ENCODE measurements around the gene PCDHGA2.
"Not testable (repeated sequence)": the region's sequence is repeated elsewhere in the genome, so short reads cannot be mapped to it uniquely, and the experiment has no call there.

PCDHGA2 gene

DNA sequence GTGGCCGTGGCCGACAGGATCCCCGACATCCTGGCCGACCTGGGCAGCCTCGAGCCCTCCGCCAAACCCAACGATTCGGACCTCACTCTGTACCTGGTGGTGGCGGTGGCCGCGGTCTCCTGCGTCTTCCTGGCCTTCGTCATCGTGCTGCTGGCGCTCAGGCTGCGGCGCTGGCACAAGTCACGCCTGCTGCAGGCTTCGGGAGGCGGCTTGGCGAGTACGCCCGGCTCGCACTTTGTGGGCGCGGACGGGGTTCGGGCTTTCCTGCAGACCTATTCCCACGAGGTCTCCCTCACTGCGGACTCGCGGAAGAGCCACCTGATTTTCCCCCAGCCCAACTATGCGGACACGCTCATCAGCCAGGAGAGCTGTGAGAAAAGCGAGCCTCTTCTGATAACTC lies 7.5 kb downstream of the PCDHGA2 start:
- DNase-seq (ENCODE audit: low read depth in 2 of 2, low spot score in 1 of 2) = not testable (repeated sequence)

DNA sequence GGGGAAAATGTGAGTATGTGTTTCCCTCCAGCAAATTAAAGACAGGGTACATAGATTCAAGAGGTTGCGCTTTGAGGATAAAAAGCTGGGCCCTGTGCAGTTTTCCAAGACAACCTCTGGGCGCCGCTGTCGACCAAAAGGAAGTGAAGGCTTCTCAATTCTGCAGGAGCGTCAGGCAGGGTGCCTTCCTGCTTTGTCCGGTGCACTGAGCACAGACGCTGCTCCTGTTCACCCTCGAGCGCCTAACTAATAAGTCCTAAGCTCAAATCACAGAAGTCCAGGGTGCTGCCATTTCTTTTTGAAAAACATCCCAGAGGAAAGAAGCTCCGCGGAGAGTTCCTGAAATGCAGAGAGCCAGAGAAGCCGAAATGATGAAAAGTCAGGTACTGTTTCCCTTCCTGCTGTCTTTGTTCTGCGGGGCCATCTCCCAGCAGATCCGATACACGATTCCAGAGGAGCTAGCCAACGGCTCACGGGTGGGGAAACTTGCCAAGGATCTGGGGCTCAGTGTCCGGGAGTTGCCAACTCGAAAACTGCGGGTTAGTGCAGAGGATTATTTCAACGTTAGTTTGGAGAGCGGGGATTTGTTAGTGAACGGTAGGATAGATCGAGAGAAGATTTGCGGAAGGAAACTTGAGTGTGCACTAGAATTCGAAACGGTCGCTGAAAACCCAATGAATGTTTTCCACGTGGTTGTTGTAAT lies 11.5 kb downstream of the PCDHGA2 start, which contains the start of gene PCDHGB1:
Gene PCDHGB1, plus strand, starts transcription at position 183 of the 703 bp plus-strand sequence. Its CDS starts 162 bp downstream, at position 345.
- no peak for DNase-seq (ENCODE audit: low read depth in 2 of 2, low spot score in 1 of 2)

DNA sequence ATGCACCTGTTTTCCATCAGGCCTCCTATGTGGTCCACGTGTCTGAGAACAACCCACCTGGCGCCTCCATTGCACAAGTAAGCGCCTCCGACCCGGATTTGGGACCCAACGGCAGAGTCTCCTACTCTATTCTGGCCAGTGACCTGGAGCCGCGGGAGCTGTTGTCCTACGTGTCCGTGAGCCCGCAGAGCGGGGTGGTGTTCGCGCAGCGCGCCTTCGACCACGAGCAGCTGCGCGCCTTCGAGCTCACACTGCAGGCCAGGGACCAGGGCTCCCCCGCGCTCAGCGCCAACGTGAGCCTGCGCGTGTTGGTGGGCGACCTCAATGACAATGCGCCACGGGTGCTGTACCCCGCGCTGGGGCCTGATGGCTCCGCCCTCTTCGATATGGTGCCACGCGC lies 13.0 kb downstream of the PCDHGA2 start:
- DNase-seq (ENCODE audit: low read depth in 2 of 2, low spot score in 1 of 2) = no peak

DNA sequence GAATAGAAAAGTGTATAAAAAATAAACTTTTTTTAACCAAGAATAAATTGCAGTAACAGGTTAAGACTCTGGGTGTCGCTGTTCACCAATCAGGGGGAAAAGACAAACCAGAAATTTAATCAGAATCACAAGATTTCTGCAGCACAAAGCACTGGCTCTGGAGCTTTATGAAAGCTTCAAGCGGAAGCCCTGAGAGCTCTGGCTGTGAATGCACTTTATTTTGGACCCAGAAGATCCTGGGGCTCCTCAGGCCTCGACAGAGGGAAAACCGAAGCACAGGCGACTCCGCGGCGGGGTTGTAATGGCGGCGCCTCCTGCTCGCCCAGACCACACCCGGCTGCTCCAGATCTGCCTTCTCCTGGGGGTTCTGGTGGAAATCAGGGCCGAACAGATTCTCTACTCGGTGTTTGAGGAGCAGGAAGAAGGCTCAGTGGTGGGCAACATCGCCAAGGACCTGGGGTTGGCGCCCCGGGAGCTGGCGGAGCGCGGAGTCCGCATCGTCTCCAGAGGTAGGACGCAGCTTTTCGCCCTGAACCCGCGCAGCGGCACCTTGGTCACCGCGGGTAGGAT lies 16.4 kb downstream of the PCDHGA2 start, which contains the start of gene PCDHGA4:
Gene PCDHGA4, plus strand, starts transcription at position 122 of the 570 bp plus-strand sequence. Its CDS starts 87 bp downstream, at position 209.
- DNase-seq (ENCODE audit: low read depth in 2 of 2, low spot score in 1 of 2) = no peak

DNA sequence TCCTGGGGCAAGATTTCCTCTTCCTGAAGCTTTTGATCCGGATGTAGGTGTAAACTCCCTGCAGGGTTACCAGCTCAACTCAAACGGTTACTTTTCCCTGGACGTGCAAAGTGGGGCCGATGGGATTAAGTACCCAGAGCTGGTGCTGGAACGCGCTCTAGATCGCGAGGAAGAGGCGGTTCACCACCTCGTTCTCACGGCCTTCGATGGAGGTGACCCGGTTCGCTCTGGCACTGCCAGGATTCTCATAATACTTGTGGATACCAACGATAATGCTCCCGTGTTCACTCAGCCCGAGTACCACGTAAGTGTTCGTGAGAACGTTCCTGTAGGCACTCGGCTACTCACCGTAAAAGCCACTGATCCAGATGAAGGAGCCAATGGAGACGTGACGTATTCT lies 17.1 kb downstream of the PCDHGA2 start:
- DNase-seq (ENCODE audit: low read depth in 2 of 2, low spot score in 1 of 2) = no peak

DNA sequence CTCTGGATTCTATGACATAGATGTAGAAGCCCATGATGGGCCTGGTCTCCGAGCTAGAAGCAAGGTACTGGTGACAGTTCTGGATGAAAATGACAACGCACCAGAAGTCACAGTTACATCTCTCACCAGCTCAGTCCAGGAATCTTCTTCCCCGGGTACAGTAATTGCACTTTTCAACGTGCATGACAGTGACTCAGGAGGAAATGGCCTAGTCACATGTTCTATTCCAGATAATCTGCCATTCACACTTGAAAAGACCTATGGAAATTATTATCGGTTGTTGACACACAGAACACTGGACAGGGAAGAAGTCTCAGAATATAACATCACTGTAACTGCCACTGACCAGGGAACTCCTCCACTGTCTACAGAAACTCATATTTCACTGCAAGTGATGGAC lies 17.6 kb downstream of the PCDHGA2 start:
- no peak for DNase-seq (ENCODE audit: low read depth in 2 of 2, low spot score in 1 of 2)

DNA sequence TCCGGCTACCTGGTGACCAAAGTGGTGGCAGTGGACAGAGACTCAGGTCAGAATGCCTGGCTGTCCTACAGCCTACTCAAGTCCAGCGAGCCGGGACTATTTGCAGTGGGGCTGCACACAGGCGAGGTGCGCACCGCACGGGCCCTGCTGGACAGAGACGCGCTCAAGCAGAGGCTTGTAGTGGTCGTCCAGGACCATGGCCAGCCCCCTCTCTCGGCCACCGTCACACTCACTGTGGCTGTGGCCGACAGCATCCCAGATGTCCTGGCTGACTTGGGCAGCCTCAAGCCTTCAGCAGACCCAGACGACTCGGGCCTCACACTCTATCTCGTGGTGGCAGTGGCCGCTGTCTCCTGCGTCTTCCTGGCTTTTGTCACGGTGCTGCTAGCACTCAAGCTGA lies 18.4 kb downstream of the PCDHGA2 start:
- no peak for DNase-seq (ENCODE audit: low read depth in 2 of 2, low spot score in 1 of 2)

DNA sequence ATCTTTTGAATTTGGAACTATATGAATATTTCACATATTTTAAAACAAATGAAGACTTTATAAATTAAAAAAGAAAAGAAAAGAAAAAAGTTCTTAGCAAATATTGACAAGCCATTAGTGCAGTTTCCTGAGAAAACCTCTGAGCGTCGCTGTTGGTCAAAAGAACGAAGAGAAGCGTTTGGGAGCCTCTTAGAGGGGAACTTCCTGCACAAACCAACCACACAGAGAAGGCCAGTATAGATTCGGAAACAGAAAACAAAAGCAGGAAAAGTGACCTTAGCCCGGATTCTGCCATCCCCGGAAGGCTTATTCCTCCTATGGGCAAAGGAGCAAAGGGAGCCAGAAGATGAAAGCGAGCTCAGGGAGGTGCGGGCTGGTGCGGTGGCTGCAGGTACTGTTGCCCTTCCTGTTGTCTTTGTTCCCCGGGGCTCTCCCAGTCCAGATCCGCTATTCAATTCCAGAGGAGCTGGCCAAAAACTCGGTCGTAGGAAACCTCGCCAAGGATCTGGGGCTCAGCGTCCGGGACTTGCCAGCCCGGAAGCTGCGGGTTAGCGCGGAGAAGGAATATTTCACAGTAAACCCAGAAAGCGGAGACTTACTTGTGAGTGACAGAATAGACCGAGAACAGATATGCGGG lies 21.3 kb downstream of the PCDHGA2 start, which contains the start of gene PCDHGB2:
Gene PCDHGB2, plus strand, starts transcription at position 205 of the 637 bp plus-strand sequence. Its CDS starts 142 bp downstream, at position 347.
- no peak for DNase-seq (ENCODE audit: low read depth in 2 of 2, low spot score in 1 of 2)

DNA sequence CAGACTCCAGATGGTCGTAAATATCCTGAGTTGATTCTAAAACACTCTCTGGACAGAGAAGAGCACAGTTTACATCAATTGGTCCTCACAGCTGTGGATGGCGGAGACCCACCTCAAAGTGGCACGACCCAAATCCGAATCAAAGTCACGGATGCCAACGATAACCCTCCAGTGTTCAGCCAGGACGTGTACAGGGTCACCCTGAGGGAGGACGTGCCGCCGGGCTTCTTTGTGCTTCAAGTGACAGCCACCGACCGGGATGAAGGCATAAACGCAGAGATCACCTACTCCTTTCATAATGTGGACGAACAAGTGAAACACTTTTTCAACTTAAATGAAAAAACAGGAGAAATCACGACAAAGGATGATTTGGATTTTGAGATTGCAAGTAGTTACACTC lies 22.1 kb downstream of the PCDHGA2 start:
- DNase-seq (ENCODE audit: low read depth in 2 of 2, low spot score in 1 of 2) = no peak

DNA sequence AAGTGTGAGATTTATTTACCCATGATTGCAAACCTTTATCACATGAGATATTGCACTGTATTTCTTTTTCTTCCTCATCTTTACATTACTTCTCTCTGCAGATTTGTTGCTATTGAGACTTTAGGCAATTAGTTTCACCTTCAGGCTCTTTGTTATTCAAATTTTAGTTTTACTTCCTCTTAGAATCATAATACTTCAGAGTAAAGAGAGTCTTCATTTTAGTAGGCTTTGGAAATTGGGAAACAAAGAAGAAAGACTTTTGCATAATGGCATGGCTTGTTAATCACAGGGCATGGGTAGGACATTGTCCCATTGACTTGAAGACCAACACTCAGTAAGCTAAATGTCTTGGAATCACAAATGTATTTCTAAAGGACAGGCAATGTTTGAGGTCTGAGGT lies 24.2 kb downstream of the PCDHGA2 start:
- DNase-seq (ENCODE audit: low read depth in 2 of 2, low spot score in 1 of 2) = no peak

DNA sequence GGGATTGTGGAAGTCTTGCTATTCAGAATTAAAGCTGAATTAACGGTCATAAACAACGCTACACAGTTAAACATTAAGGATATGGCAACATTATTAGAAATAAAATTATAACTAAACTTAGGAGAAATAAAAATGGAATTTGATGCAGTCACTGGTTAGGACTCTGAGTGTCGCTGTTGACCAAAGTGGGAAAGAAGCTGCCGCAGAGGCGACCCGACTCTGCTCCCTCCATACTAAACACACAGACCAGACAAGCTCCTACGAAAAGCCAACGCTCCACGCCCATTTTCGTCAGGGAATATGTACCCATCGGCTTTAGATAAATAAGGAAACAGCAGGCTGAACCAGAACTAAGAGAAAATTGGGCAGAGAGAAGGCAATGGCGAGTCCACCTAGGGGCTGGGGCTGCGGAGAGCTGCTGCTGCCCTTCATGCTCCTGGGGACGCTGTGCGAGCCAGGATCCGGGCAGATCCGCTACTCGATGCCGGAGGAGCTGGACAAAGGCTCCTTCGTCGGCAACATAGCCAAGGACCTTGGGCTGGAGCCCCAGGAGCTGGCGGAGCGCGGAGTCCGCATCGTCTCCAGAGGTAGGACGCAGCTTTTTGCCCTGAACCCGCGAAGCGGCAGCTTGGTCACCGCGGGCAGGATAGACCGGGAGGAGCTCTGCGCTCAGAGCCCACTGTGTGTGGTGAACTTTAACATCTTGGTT lies 25.5 kb downstream of the PCDHGA2 start, which contains the start of gene PCDHGA5:
Gene PCDHGA5, plus strand, starts transcription at position 211 of the 709 bp plus-strand sequence. Its CDS starts 169 bp downstream, at position 380.
- no peak for DNase-seq (ENCODE audit: low read depth in 2 of 2, low spot score in 1 of 2)

DNA sequence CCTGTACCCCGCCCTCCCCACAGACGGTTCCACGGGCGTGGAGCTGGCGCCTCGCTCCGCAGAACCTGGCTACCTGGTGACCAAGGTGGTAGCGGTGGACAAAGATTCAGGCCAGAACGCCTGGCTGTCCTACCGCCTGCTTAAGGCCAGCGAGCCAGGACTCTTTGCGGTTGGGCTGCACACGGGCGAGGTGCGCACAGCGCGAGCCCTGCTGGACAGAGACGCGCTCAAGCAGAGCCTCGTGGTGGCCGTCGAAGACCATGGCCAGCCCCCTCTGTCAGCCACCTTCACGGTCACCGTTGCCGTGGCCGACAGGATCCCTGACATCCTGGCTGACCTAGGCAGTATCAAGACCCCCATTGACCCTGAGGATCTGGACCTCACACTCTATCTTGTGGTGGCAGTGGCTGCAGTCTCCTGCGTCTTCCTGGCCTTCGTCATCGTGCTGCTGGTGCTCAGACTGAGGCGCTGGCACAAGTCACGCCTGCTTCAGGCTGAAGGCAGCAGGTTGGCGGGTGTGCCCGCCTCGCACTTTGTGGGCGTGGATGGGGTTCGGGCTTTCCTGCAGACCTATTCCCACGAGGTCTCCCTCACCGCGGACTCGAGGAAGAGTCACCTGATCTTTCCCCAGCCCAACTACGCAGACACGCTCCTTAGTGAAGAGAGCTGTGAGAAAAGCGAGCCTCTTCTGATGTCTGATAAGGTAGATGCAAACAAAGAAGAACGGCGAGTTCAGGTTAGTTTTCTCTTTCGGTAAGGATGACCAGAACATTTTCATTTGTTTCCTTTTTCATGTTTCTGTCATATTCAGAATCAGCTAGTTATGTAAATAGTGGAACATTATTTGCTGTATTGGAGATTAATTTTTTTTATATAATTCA lies 27.7 kb downstream of the PCDHGA2 start:
- no peak for DNase-seq (ENCODE audit: low read depth in 2 of 2, low spot score in 1 of 2)

DNA sequence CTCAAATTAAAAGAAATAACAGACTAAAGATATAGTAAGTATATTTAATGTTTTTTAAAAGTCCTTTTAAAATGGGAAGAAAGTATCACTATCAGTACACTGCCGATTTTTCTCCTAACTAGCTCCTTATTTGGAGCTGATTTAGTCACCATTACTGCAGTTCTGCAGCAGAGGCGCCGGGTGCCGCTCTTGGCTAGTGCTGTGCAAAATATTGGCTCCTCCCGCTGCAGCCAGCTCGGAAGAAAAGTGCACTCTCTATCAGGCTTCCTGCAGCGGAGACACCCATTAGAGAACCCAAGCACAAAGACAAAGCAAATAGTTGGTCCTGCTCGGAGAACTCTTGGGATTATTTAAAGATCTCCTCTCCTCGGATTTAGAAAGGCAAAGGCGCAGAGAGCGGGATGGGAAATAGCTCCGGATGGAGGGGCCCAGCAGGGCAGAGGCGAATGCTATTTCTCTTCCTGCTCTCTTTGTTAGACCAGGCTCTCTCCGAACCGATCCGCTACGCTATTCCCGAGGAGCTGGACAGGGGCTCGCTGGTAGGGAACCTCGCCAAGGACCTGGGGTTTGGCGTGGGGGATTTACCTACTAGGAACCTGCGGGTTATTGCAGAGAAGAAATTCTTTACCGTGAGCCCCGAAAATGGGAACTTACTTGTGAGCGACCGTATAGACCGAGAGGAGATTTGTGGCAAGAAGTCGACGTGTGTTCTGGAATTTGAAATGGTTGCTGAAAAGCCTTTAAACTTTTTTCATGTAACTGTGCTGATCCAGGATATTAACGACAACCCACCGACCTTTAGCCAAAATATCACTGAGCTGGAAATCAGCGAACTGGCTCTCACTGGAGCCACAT lies 31.7 kb downstream of the PCDHGA2 start, which contains the start of gene PCDHGB3:
Gene PCDHGB3, plus strand, starts transcription at position 249 of the 855 bp plus-strand sequence. Its CDS starts 153 bp downstream, at position 402.
- DNase-seq (ENCODE audit: low read depth in 2 of 2, low spot score in 1 of 2) = no peak

DNA sequence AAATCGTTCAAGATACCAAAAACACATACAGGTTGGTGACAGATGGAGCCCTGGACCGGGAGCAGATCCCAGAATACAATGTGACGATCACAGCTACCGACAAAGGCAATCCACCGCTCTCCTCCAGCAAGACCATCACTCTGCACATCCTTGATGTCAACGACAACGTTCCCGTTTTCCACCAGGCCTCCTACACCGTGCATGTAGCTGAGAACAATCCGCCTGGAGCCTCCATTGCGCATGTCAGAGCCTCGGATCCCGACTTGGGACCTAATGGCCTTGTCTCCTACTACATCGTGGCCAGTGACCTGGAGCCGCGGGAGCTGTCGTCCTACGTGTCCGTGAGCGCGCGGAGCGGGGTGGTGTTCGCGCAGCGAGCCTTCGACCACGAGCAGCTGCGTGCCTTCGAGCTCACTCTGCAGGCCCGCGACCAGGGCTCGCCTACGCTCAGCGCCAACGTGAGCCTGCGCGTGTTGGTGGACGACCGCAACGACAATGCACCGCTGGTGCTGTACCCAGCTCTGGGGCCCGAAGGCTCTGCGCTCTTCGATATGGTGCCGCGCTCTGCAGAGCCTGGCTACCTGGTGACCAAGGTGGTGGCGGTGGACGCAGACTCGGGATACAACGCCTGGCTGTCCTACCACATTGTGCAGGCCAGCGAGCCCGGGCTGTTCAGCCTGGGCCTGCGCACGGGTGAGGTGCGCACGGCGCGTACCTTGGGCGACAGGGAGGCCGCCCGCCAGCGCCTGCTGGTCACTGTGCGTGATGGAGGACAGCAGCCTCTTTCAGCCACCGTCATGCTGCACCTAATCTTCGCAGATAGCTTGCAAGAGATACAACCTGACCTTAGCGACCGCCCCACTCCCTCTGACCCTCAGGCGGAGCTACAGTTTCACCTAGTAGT lies 33.3 kb downstream of the PCDHGA2 start:
- DNase-seq (ENCODE audit: low read depth in 2 of 2, low spot score in 1 of 2) = no peak

DNA sequence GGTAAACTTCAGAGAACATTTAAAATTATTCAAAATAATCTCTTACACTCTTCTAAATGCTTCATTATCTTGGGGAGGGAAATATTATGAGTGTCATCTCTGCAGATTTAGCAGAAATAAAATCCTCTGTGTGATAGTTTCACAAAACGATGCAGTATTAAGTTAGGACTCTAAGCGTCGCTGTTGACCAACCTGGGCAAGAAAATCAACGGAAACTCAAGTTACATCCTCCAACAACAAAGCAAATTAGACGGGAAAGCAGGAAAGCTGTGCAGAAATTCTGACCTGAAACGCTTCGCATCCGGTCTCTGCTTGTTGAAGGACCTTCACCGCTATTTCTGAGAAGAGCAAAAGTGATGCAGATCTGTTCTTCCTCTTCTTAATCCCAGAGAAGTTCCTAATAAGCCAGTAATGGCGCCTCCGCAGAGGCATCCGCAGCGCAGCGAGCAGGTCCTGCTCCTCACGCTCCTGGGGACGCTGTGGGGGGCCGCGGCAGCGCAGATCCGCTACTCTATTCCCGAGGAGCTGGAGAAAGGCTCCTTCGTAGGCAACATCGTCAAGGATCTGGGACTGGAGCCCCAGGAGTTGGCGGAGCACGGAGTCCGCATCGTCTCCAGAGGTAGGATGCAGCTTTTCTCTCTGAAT lies 35.2 kb downstream of the PCDHGA2 start, which contains the start of gene PCDHGA6:
Gene PCDHGA6, plus strand, starts transcription at position 219 of the 645 bp plus-strand sequence. Its CDS starts 193 bp downstream, at position 412.
- no peak for DNase-seq (ENCODE audit: low read depth in 2 of 2, low spot score in 1 of 2)

DNA sequence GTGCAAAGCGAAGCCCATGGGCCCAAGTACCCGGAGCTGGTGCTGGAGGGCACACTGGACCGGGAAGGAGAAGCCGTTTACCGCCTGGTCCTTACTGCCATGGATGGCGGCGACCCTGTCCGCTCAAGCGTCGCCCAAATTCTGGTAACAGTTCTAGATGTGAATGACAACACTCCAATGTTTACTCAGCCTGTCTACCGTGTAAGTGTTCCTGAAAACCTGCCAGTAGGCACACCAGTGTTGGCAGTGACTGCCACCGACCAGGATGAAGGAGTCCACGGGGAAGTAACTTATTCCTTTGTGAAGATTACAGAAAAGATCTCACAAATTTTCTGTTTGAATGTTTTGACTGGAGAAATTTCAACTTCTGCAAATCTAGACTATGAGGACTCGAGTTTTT lies 36.1 kb downstream of the PCDHGA2 start:
- no peak for DNase-seq (ENCODE audit: low read depth in 2 of 2, low spot score in 1 of 2)

DNA sequence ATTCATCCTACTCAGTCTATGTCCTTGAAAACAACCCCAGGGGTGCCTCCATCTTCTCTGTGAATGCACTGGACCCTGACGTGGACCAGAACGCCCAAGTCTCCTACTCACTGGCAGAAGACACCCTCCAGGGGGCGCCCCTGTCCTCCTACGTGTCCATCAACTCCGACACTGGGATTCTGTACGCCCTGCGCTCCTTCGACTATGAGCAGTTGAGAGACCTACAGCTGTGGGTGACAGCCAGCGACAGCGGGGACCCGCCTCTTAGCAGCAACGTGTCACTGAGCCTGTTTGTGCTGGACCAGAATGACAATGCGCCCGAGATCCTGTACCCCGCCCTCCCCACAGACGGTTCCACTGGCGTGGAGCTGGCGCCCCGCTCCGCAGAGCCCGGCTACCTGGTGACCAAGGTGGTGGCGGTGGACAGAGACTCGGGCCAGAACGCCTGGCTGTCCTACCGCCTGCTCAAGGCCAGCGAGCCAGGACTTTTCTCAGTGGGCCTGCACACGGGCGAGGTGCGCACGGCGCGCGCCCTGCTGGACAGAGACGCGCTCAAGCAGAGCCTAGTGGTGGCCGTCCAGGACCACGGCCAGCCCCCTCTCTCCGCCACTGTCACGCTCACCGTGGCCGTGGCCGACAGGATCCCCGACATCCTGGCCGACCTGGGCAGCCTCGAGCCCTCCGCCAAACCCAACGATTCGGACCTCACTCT lies 37.0 kb downstream of the PCDHGA2 start:
- not testable (repeated sequence) for DNase-seq (ENCODE audit: low read depth in 2 of 2, low spot score in 1 of 2)

All from stimulated activated CD8-positive, alpha-beta memory T cell treated with anti-CD3 and anti-CD28 coated beads, Interleukin-4, amount 100 ng/mL, for 4 hours (primary cell).